Measurements from ENCODE around the gene FLT3.
"Not testable (repeated sequence)": the region's sequence is repeated elsewhere in the genome, so short reads cannot be mapped to it uniquely, and the experiment has no call there.

Gene FLT3

GRCh38 chr13:28043224-28043623 lies 57.2 kb downstream of the FLT3 start:
- no peak for DNase-seq

GRCh38 chr13:28041501-28041900 lies 58.9 kb downstream of the FLT3 start:
- no peak for DNase-seq

GRCh38 chr13:28041031-28041461 lies 59.3 kb downstream of the FLT3 start:
- DNase-seq: no peak

GRCh38 chr13:28037399-28037798 lies 63.0 kb downstream of the FLT3 start:
- no peak for DNase-seq

GRCh38 chr13:28035146-28035782 lies 65.1 kb downstream of the FLT3 start:
- no peak for DNase-seq

GRCh38 chr13:28033894-28034655 lies 66.3 kb downstream of the FLT3 start:
- no peak for DNase-seq

GRCh38 chr13:28032438-28032837 lies 67.9 kb downstream of the FLT3 start:
- not testable (repeated sequence) for DNase-seq

GRCh38 chr13:28031896-28032288 lies 68.5 kb downstream of the FLT3 start:
- DNase-seq: no peak

GRCh38 chr13:28031220-28031895 lies 69.0 kb downstream of the FLT3 start:
- no peak for DNase-seq

GRCh38 chr13:28027607-28028364 lies 72.6 kb downstream of the FLT3 start:
- no peak for DNase-seq

- no peak for DNase-seq
Observed at GRCh38 chr13:28027071-28027470, 73.3 kb downstream of the FLT3 start.

GRCh38 chr13:28026508-28026907 lies 73.9 kb downstream of the FLT3 start:
- DNase-seq: no peak

- no peak for DNase-seq
Observed at GRCh38 chr13:28022848-28023518, 77.4 kb downstream of the FLT3 start.

- DNase-seq: no peak
Observed at GRCh38 chr13:28014301-28014700, 86.1 kb downstream of the FLT3 start.

- no peak for DNase-seq
Observed at GRCh38 chr13:28013482-28013881, 86.9 kb downstream of the FLT3 start.

- no peak for DNase-seq
Observed at GRCh38 chr13:28012896-28013295, 87.5 kb downstream of the FLT3 start.

GRCh38 chr13:28012383-28012782 lies 88.0 kb downstream of the FLT3 start:
- no peak for DNase-seq

GRCh38 chr13:28010046-28010445 lies 90.3 kb downstream of the FLT3 start:
- no peak for DNase-seq

GRCh38 chr13:28005016-28005415 lies 95.4 kb downstream of the FLT3 start:
- DNase-seq: not testable (repeated sequence)

GRCh38 chr13:28002886-28003698 lies 97.3 kb downstream of the FLT3 start:
- no peak for DNase-seq

- DNase-seq: no peak
Observed at GRCh38 chr13:28001837-28002473, 98.4 kb downstream of the FLT3 start.

All from cortex of kidney (tissue), 1 donor.